ENCODE measurements around the gene SEC61G.

DNA sequence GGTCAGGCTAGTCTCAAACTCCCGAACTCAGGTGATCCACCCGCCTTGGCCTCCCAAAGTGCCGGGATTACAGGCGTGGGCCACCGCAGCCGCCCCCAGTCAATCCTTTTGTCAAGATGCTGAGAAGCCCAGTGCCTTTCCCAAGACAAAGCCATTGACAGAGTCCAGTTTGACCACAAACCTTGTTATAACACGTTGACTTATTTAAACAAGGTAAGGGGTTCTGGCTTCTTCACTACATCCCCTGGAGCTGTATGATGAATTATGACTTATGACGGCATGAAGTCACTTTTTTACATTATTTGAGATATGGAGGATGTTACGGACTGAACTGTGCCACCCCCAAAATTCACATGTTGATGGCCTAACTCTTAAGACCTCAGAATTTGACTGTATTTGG is 5.8 kb upstream of the SEC61G start:
- TF ChIP-seq ZFP3 (CRISPR knock-in tag; IDR thresholded peaks at IDR 0.05) = no peak
- TF ChIP-seq TCF4 (CRISPR knock-in tag; IDR thresholded peaks at IDR 0.05; ENCODE audit: borderline replicate concordance) = no peak
- no peak for TF ChIP-seq ARNTL (CRISPR knock-in tag; IDR thresholded peaks at IDR 0.05; ENCODE audit: borderline replicate concordance, low read depth)
- TF ChIP-seq ZNF565 (CRISPR knock-in tag; conservative IDR thresholded peaks at IDR 0.05; ENCODE audit: low read depth) = no peak
- TF ChIP-seq, protein P1, sequence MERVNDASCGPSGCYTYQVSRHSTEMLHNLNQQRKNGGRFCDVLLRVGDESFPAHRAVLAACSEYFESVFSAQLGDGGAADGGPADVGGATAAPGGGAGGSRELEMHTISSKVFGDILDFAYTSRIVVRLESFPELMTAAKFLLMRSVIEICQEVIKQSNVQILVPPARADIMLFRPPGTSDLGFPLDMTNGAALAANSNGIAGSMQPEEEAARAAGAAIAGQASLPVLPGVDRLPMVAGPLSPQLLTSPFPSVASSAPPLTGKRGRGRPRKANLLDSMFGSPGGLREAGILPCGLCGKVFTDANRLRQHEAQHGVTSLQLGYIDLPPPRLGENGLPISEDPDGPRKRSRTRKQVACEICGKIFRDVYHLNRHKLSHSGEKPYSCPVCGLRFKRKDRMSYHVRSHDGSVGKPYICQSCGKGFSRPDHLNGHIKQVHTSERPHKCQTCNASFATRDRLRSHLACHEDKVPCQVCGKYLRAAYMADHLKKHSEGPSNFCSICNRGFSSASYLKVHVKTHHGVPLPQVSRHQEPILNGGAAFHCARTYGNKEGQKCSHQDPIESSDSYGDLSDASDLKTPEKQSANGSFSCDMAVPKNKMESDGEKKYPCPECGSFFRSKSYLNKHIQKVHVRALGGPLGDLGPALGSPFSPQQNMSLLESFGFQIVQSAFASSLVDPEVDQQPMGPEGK (CRISPR knock-in tag; IDR thresholded peaks at IDR 0.05; ENCODE audit: borderline replicate concordance) = no peak
- TF ChIP-seq ZFP30 (CRISPR knock-in tag; IDR thresholded peaks at IDR 0.05) = no peak
- no peak for TF ChIP-seq ZNF70 (CRISPR knock-in tag; IDR thresholded peaks at IDR 0.05)
- no peak for TF ChIP-seq ESRRG (CRISPR knock-in tag; IDR thresholded peaks at IDR 0.05)
- TF ChIP-seq CSDC2 (CRISPR knock-in tag; IDR thresholded peaks at IDR 0.05) = no peak
